WERI-Rb-1 (cell line): ENCODE data around the gene RPL27.

Experiments used
- DNase-seq: peaks from one replicate; pipeline ENCODE4 v3.0.0-alpha.2; 2020
- H3K27ac ChIP-seq: fragments of 250-450 bp; sonication (Bioruptor Pico); 2 replicates; pipeline ENCODE4 v1.5.1; 2020; ENCODE audit warnings: mild to moderate bottlenecking, moderate library complexity
- H3K27me3 ChIP-seq: fragments of 250-450 bp; sonication (Bioruptor Pico); 2 replicates; pipeline ENCODE4 v1.5.1; 2021; ENCODE audit warnings: mild to moderate bottlenecking, low read depth, moderate library complexity; ENCODE audit not compliant: insufficient read depth, severe bottlenecking
- H3K36me3 ChIP-seq: fragments of 250-450 bp; sonication (Bioruptor Pico); 2 replicates; pipeline ENCODE4 v1.5.1; 2020; ENCODE audit warnings: mild to moderate bottlenecking, moderate library complexity
- H3K4me3 ChIP-seq: 2 replicates; pipeline ENCODE4 v1.5.1; 2011; ENCODE audit warnings: low read depth, mild to moderate bottlenecking, control low read depth, low read length
- H3K9me3 ChIP-seq: fragments of 250-450 bp; sonication (Bioruptor Pico); 2 replicates; pipeline ENCODE4 v1.5.1; 2021; ENCODE audit warnings: mild to moderate bottlenecking, moderate library complexity; ENCODE audit not compliant: severe bottlenecking
- CTCF ChIP-seq: IDR thresholded peaks from 2 replicates; pipeline ENCODE4 v1.5.1; 2011; ENCODE audit warnings: low read depth, mild to moderate bottlenecking, control low read depth, inconsistent platforms, low read length

RPL27 gene

GRCh38 chr17:42997984-42998938 lies at the start of gene RPL27:
Gene RPL27 (plus strand): TSS chr17:42998419. CDS start chr17:42998751, 332 bp downstream.
- Histone ChIP-seq H3K27me3 (no peaks in the 10 kb centered on the region), H3K9me3 (no peaks in the 10 kb centered on the region), H3K27ac (peak within 1 kb of the TSS; percentile 86), H3K4me3 (peak within 1 kb of the TSS; percentile 85), H3K36me3 (peaks cover 52% of the 10 kb centered on the region)
- peak; percentile 76 for TF ChIP-seq CTCF
- DNase-seq: peak; percentile 99

- Histone ChIP-seq H3K9me3 (no peaks in the 10 kb centered on the region), H3K27ac (no peak overlapping the region), H3K4me3 (no peak overlapping the region), H3K36me3 (peaks cover 69% of the 10 kb centered on the region), H3K27me3 (no peaks in the 10 kb centered on the region)
- no peak for DNase-seq
- no peak for TF ChIP-seq CTCF
Measured at GRCh38 chr17:42950044-42950783, 48.0 kb upstream of the RPL27 start.

GRCh38 chr17:42953669-42954068 lies 44.5 kb upstream of the RPL27 start:
- peaks cover 89% of the 10 kb centered on the region for H3K36me3 ChIP-seq

GRCh38 chr17:42964161-42964932 lies 33.9 kb upstream of the RPL27 start, which contains the start of gene AARSD1:
Gene AARSD1 (minus strand): TSS chr17:42964454. CDS start chr17:42964440, 14 bp downstream.
- Histone ChIP-seq H3K9me3 (no peaks in the 10 kb centered on the region), H3K27me3 (no peaks in the 10 kb centered on the region), H3K4me3 (peak within 1 kb of the TSS; percentile 70), H3K36me3 (peaks cover 35% of the 10 kb centered on the region), H3K27ac (peak within 1 kb of the TSS; percentile 68)
- peak; percentile 96 for DNase-seq
- TF ChIP-seq CTCF: no peak

More at GRCh38 chr17:42953669-42954068, 44.5 kb upstream of the RPL27 start:
- TF ChIP-seq CTCF: no peak
- no peaks in the 10 kb centered on the region for H3K9me3 ChIP-seq
- no peaks in the 10 kb centered on the region for H3K27me3 ChIP-seq
- no peak for DNase-seq
- H3K27ac ChIP-seq: no peak overlapping the region
- no peak overlapping the region for H3K4me3 ChIP-seq

- H3K36me3 ChIP-seq: no peaks in the 10 kb centered on the region; the same call in 1 of the 2 replicates
- no peak for TF ChIP-seq CTCF
- no peak overlapping the region for H3K27ac ChIP-seq
- H3K4me3 ChIP-seq: no peak overlapping the region
- H3K27me3 ChIP-seq: no peaks in the 10 kb centered on the region
- no peaks in the 10 kb centered on the region for H3K9me3 ChIP-seq
- DNase-seq: no peak
Measured at GRCh38 chr17:42967925-42968324, 30.3 kb upstream of the RPL27 start.
